K562 (cell line): ENCODE results near the gene TRPM4. TPM values are rescaled to one million over a fixed set of nuclear protein-coding genes. Genes with fewer than 3 reads are reported as not detected.
A peak's percentile ranks its signal among the peaks of the same experiment; 100 is the strongest.

Experiments
- CEBPZ ChIP-seq: fragments of 150-350 bp; IDR thresholded peaks from 2 replicates; pipeline ENCODE4 v1.6.1; 2014; ENCODE audit warnings: low read depth, mild to moderate bottlenecking, low read length, borderline replicate concordance
- CREM ChIP-seq: IDR thresholded peaks from 2 replicates; pipeline ENCODE4 v1.6.1; 2014; ENCODE audit warnings: antibody characterized with exemption, low read depth
- CSDE1 ChIP-seq, 2 experiments: fragments of 450-650 bp; IDR thresholded peaks; 2 replicates each; pipeline ENCODE4 v1.6.1; 2016; ENCODE audit warnings: mild to moderate bottlenecking in 1 of 2
- ELF2 ChIP-seq: fragments of 250-450 bp; sonication (Bioruptor Pico); IDR thresholded peaks from 2 replicates; pipeline ENCODE4 v1.5.0; 2021; ENCODE audit warnings: mild to moderate bottlenecking
- KDM1A ChIP-seq, 2 experiments: fragments of 450-650 bp; IDR thresholded peaks; 2 replicates each; pipeline ENCODE4 v1.6.1; 2016; ENCODE audit warnings: mild to moderate bottlenecking in 2 of 2
- MAFF ChIP-seq: IDR thresholded peaks from 2 replicates; pipeline ENCODE4 v1.6.1; 2012; ENCODE audit warnings: low read length, improper control_type of control experiment
- POLR2AphosphoS5 ChIP-seq: IDR thresholded peaks from 2 replicates; pipeline ENCODE4 v1.6.1; 2011; ENCODE audit warnings: mild to moderate bottlenecking, low read depth, low read length, moderate library complexity; ENCODE audit not compliant: control insufficient read depth, insufficient read depth
- PPARD ChIP-seq: fragments of 250-450 bp; sonication (Bioruptor Pico); IDR thresholded peaks from 2 replicates; pipeline ENCODE4 v1.8.0; 2022; ENCODE audit warnings: inconsistent platforms, mild to moderate bottlenecking, moderate library complexity
- RERE ChIP-seq: sonication (generic); formaldehyde crosslinking; IDR thresholded peaks from 2 replicates; pipeline ENCODE4 v1.8.0; 2023; ENCODE audit warnings: missing genetic modification reagents, mild to moderate bottlenecking, borderline replicate concordance
- SMAD2 ChIP-seq: fragments of 150-350 bp; IDR thresholded peaks from 2 replicates; pipeline ENCODE4 v1.6.1; 2014; ENCODE audit warnings: low read depth, mild to moderate bottlenecking, low read length
- SRSF3 ChIP-seq: fragments of 200-400 bp; formaldehyde crosslinking; IDR thresholded peaks from 2 replicates; pipeline ENCODE4 v1.6.1; 2016; ENCODE audit warnings: mild to moderate bottlenecking, low read length, moderate library complexity; ENCODE audit not compliant: insufficient read depth
- SRSF9 ChIP-seq: fragments of 200-400 bp; formaldehyde crosslinking; IDR thresholded peaks from 2 replicates; pipeline ENCODE4 v1.6.1; 2017; ENCODE audit warnings: low read depth, low read length, borderline replicate concordance
- TFE3 ChIP-seq: fragments of 450-650 bp; formaldehyde crosslinking; IDR thresholded peaks from 2 replicates; pipeline ENCODE4 v1.4.0; 2020; ENCODE audit warnings: mild to moderate bottlenecking, mixed read lengths
- ZBTB26 ChIP-seq: fragments of 450-650 bp; formaldehyde crosslinking; IDR thresholded peaks from 2 replicates; pipeline ENCODE4 v1.4.0; 2022; ENCODE audit warnings: missing genetic modification characterization
- ZNF445 ChIP-seq: fragments of 250-450 bp; sonication (Bioruptor Pico); IDR thresholded peaks from 2 replicates; pipeline ENCODE4 v1.4.0; 2020; ENCODE audit warnings: low read depth, mild to moderate bottlenecking, moderate library complexity
- ZNF583 ChIP-seq: fragments of 250-450 bp; sonication (Bioruptor Pico); IDR thresholded peaks from 2 replicates; pipeline ENCODE4 v1.4.0; 2020
- polyA plus RNA-seq, 8 experiments: library from polyadenylated mRNA; depleted of rRNA in 4 of 8; stranded (reverse) in 5 of 8; unstranded in 3 of 8; fragments of >200 nt; fragmentation: Nextera tagmentation in 2 of 8; fragmentation: Illumina TruSeq in 1 of 8; extraction: Ambion mirVana in 2 of 8; extraction: Trizol in 1 of 8; gene quantifications; 2 replicates each; pipeline versions ENCODE4 v1.2.1 to v1.2.3, GENCODE V29; 2011 to 2014; ENCODE audit warnings: inconsistent platforms in 1 of 8, missing spikeins in 1 of 8
- total RNA-seq, 7 experiments: library from RNA; depleted of rRNA in 6 of 7; stranded (reverse); fragments of >200 nt in 6 of 7; fragmentation: Illumina TruSeq in 2 of 7; extraction: Trizol in 2 of 7; gene quantifications; 2 replicates each; pipeline versions ENCODE4 v1.2.1 to v1.2.3, GENCODE V29; 2011 to 2021; ENCODE audit warnings: low replicate concordance in 1 of 7

TRPM4 gene
- total and polyA plus RNA-seq, 9 of the 15 experiments (the other 6 are each of a cell fraction or from before 2014, with no cell fraction given) = 6.5 to 45.4 (median 15.2) TPM

GRCh38 chr19:49127674-49128544 lies 29.7 kb upstream of the TRPM4 start (continued):
- TF ChIP-seq RERE (CRISPR knock-in tag) (no peak), PPARD (CRISPR knock-in tag) (no peak), CSDE1 (IDR thresholded peaks at IDR 0.05) (no peak), MAFF (no peak), SRSF9 (no peak), CREM (peak; percentile 75), ELF2 (CRISPR knock-in tag) (no peak), TFE3 (CRISPR knock-in tag) (no peak), KDM1A (IDR thresholded peaks at IDR 0.05) (no peak), POLR2AphosphoS5 (no peak), ZNF445 (CRISPR knock-in tag) (no peak), SMAD2 (no peak), CEBPZ (no peak), SRSF3 (no peak), ZBTB26 (CRISPR knock-in tag) (no peak), ZNF583 (CRISPR knock-in tag) (peak; percentile 58; the same call in 1 of the 2 replicates)
